ENCODE results near the gene COLEC12.

- no peak for TF ChIP-seq EZH2 (IDR thresholded peaks at IDR 0.05)
- no peak for TF ChIP-seq FOXP2 (optimal IDR thresholded peaks at IDR 0.05; ENCODE audit: control extremely low read depth, extremely low read length, insufficient read depth)
- no peak for TF ChIP-seq POLR2AphosphoS5 (IDR thresholded peaks at IDR 0.05; ENCODE audit: borderline replicate concordance, low read depth, low read length)
Measured at GRCh38 chr18:501406-501714, 859 bp upstream of the COLEC12 start.
